Limb (tissue), 2 donors: ENCODE results near the gene IL21R.
"Not testable (repeated sequence)": the region's sequence is repeated elsewhere in the genome, so short reads cannot be mapped to it uniquely, and the experiment has no call there.

Source experiments
- DNase-seq, 2 donors: peaks; one replicate each; pipeline ENCODE4 v3.0.0-alpha.2; 2016; ENCODE audit errors: extremely low spot score in 2 of 2

The IL21R gene

GRCh38 chr16:27426423-27427408, 24.7 kb downstream of the IL21R start:
- DNase-seq, result no peak

GRCh38 chr16:27427538-27427937, 25.6 kb downstream of the IL21R start:
- DNase-seq, result no peak

- DNase-seq, result no peak
Observed at GRCh38 chr16:27428026-27428785, 26.2 kb downstream of the IL21R start.

GRCh38 chr16:27429330-27429871, 27.4 kb downstream of the IL21R start:
- no peak for DNase-seq

- no peak for DNase-seq
Observed at GRCh38 chr16:27429981-27430441, 28.0 kb downstream of the IL21R start.

- DNase-seq, result no peak
Observed at GRCh38 chr16:27430512-27430911, 28.5 kb downstream of the IL21R start.

- no peak for DNase-seq
Observed at GRCh38 chr16:27430923-27431484, 29.0 kb downstream of the IL21R start.

GRCh38 chr16:27431773-27432532, 30.0 kb downstream of the IL21R start:
- no peak for DNase-seq

- DNase-seq, result no peak
Observed at GRCh38 chr16:27432558-27432957, 30.6 kb downstream of the IL21R start.

- DNase-seq, result not testable (repeated sequence)
Observed at GRCh38 chr16:27433191-27433590, 31.2 kb downstream of the IL21R start.

GRCh38 chr16:27433636-27434035, 31.7 kb downstream of the IL21R start:
- no peak for DNase-seq

GRCh38 chr16:27434141-27435051, 32.4 kb downstream of the IL21R start:
- no peak for DNase-seq

- DNase-seq, result not testable (repeated sequence)
Observed at GRCh38 chr16:27435146-27435545, 33.2 kb downstream of the IL21R start.

GRCh38 chr16:27436065-27436464, 34.1 kb downstream of the IL21R start:
- DNase-seq, result no peak

GRCh38 chr16:27436921-27437650, 35.1 kb downstream of the IL21R start:
- DNase-seq, result no peak

GRCh38 chr16:27437946-27438345, 36.0 kb downstream of the IL21R start:
- DNase-seq, result no peak

- DNase-seq, result peak in 1 of 2 donors; percentile 13
Observed at GRCh38 chr16:27439271-27440018, 37.5 kb downstream of the IL21R start.

- peak in 1 of 2 donors; percentile 7 for DNase-seq
Observed at GRCh38 chr16:27441276-27441675, 39.3 kb downstream of the IL21R start.
